ENCODE measurements around the gene TJAP1. TPM values are rescaled to one million over a fixed set of nuclear protein-coding genes. Genes with fewer than 3 reads are reported as not detected.

TJAP1 gene
- total and polyA plus RNA-seq, 4 experiments from 2014 or later: 7.3 to 54.4 (median 32.1) TPM

- POLR2A ChIA-PET (ENCODE audit: partially characterized antibody): no interaction called here
- no peaks in the 10 kb centered on the region for H3K36me3 ChIP-seq (ENCODE audit: insufficient read depth, low read length)
Measured at GRCh38 chr6:43488667-43489276, 11.4 kb downstream of the TJAP1 start.

GRCh38 chr6:43489277-43490072 is 12.1 kb downstream of the TJAP1 start:
- Histone ChIP-seq H3K4me1 (ENCODE audit: insufficient read depth, low read length) (peaks cover 15% of the 10 kb centered on the region), H3K36me3 (ENCODE audit: insufficient read depth, low read length) (no peaks in the 10 kb centered on the region), H3K4me3 (ENCODE audit: low read length in 2 of 2) (no peak overlapping the region), H3K27ac (ENCODE audit: low read depth, low read length) (no peak overlapping the region), H3K27me3 (ENCODE audit: insufficient read depth, low read length) (no peaks in the 10 kb centered on the region), H3K9me3 (ENCODE audit: control insufficient read depth in 1 of 2, low read length in 2 of 2) (no peaks in the 10 kb centered on the region)
- POLR2A ChIA-PET (ENCODE audit: partially characterized antibody): no interaction called here
- H3K27me3 Mint-ChIP-seq: no peaks in the 10 kb centered on the region
- H3K9me3 Mint-ChIP-seq: peaks cover 0 to 2% (median 0%) of the 10 kb centered on the region in 8 donors
- H3K36me3 Mint-ChIP-seq: peaks cover 4 to 22% of the 10 kb centered on the region in 2 donors
- CTCF ChIA-PET (ENCODE audit: partially characterized antibody): interaction anchor here (1.0 to 9.1 kb wide), 3 partner anchors 9 to 37 kb away, joined by 3 to 108 read pairs (median 3); no protein-coding TSS in a partner anchor
- no peak overlapping the region for H3K4me3 Mint-ChIP-seq
- H3K4me1 Mint-ChIP-seq: peaks cover 17 to 39% (median 21%) of the 10 kb centered on the region in 4 donors
- peak overlapping the region in 3 of 7 donors; percentile 22 to 68 (median 60) for H3K27ac Mint-ChIP-seq
- DNase-seq: no peak
- intact Hi-C loops (cut with micrococcal nuclease): loop anchor here (1.0 kb wide), 1 partner anchor 8 kb away; no protein-coding TSS in a partner anchor

More at GRCh38 chr6:43488667-43489276, 11.4 kb downstream of the TJAP1 start:
- Mint-ChIP-seq H3K27me3 (no peaks in the 10 kb centered on the region), H3K36me3 (peaks cover 4 to 20% of the 10 kb centered on the region in 2 donors), H3K4me3 (no peak overlapping the region), H3K9me3 (peaks cover 0 to 2% (median 0%) of the 10 kb centered on the region in 8 donors), H3K27ac (peak overlapping the region in 2 of 7 donors; percentile 17 to 68), H3K4me1 (peaks cover 10 to 33% (median 16%) of the 10 kb centered on the region in 4 donors)
- Histone ChIP-seq H3K27ac (ENCODE audit: low read depth, low read length) (no peak overlapping the region), H3K4me1 (ENCODE audit: insufficient read depth, low read length) (peaks cover 8% of the 10 kb centered on the region), H3K27me3 (ENCODE audit: insufficient read depth, low read length) (no peaks in the 10 kb centered on the region), H3K9me3 (ENCODE audit: control insufficient read depth in 1 of 2, low read length in 2 of 2) (no peaks in the 10 kb centered on the region), H3K4me3 (ENCODE audit: low read length in 2 of 2) (no peak overlapping the region)
- CTCF ChIA-PET (ENCODE audit: partially characterized antibody): interaction anchor here (1.0 to 9.1 kb wide), 3 partner anchors 9 to 36 kb away, joined by 3 to 108 read pairs (median 3); no protein-coding TSS in a partner anchor
- intact Hi-C loops (cut with micrococcal nuclease): no loop called here
- DNase-seq: no peak

DNA sequence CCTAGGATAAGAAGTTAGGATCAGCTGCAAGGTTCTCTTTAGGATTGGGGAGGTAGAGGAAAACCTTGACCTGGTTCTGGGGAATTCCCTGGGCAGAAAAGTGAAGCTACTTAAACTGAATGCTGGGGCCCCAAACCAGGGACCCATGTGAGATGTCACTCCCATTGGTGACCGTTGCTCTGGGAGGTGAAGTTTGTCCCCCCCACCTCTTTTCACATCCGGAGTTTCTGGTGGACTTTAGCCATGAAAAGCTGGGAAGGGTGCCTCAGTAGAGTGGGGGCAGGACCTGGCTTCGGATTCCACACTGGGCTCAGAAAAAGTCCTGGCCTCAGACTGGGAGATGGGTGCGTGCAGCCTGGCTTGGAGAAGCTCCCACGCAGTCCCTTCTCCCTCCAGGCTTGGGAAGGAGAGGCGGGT is 13.2 kb downstream of the TJAP1 start:
- Histone ChIP-seq H3K4me3 (ENCODE audit: low read length in 2 of 2) (no peak overlapping the region), H3K9me3 (ENCODE audit: control insufficient read depth in 1 of 2, low read length in 2 of 2) (no peaks in the 10 kb centered on the region), H3K4me1 (ENCODE audit: insufficient read depth, low read length) (peaks cover 25% of the 10 kb centered on the region), H3K36me3 (ENCODE audit: insufficient read depth, low read length) (no peaks in the 10 kb centered on the region), H3K27ac (ENCODE audit: low read depth, low read length) (no peak overlapping the region), H3K27me3 (ENCODE audit: insufficient read depth, low read length) (no peaks in the 10 kb centered on the region)
- Mint-ChIP-seq H3K9me3 (peaks cover 0 to 2% (median 0%) of the 10 kb centered on the region in 8 donors), H3K27me3 (no peaks in the 10 kb centered on the region), H3K27ac (peak overlapping the region in 1 of 7 donors; percentile 48), H3K4me3 (no peak overlapping the region), H3K36me3 (peaks cover 4 to 21% of the 10 kb centered on the region in 2 donors), H3K4me1 (peaks cover 25 to 40% (median 27%) of the 10 kb centered on the region in 4 donors)
- CTCF ChIA-PET (ENCODE audit: partially characterized antibody): interaction anchor here (0.6 to 9.1 kb wide), 2 partner anchors 14 to 83 kb away, joined by 3 to 108 read pairs; no protein-coding TSS in a partner anchor
- POLR2A ChIA-PET (ENCODE audit: partially characterized antibody): no interaction called here
- no peak for DNase-seq
- intact Hi-C loops (cut with micrococcal nuclease): loop anchor here (1.0 kb wide), 1 partner anchor 9 kb away; no protein-coding TSS in a partner anchor

DNA sequence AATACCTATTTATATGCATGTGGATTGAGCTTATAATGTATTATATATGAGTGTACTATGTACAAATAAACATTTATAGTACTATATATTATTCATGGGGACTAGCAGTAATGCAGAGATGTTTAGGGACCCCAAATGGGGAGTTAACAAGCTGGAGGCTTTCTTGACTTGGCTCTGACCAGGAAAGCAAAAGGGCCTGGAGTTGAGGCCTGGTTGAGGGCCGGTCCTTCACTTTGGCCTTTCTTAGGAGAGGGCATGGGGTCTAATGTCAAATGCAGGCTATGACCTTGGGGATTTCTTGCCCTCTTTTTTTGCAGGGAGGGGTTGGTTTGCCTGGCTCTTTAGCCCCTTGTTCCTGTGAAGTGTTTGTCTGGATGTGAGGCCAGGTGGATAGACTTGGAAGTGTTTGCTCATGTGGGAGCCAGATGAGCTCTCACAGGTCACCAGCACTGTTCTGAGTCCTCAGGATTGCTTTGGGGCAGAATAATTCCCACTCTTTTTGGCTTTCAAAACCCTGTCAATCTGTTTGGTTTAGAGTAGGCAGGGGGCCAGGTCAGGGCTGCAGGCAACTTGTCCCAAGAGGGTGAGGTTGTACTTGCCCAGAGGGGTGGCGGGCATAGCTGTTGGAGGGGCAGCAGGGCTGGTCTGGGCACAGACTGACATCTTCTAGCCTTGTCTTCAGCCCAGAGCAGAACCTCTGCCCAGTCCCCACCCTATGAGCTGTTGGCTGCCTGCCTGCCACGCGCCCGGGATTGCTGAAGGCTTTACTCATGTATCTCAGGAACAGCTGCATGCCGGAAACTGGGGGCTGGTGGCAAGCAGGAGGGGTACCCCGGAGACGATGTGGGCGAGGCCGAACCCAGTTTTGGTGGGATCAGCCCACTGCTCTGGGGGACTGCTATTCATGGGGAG is 14.6 kb downstream of the TJAP1 start:
- no peak overlapping the region for H3K4me3 ChIP-seq (ENCODE audit: low read length in 2 of 2)
- H3K9me3 Mint-ChIP-seq: peaks cover 0 to 2% (median 0%) of the 10 kb centered on the region in 8 donors
- H3K27me3 ChIP-seq (ENCODE audit: insufficient read depth, low read length): no peaks in the 10 kb centered on the region
- no peaks in the 10 kb centered on the region for H3K27me3 Mint-ChIP-seq
- H3K4me1 ChIP-seq (ENCODE audit: insufficient read depth, low read length): peaks cover 33% of the 10 kb centered on the region
- H3K27ac Mint-ChIP-seq: peak overlapping the region in 5 of 7 donors; percentile 6 to 60 (median 59)
- no peaks in the 10 kb centered on the region for H3K36me3 ChIP-seq (ENCODE audit: insufficient read depth, low read length)
- peak overlapping the region in 1 of 8 donors; percentile 50 for H3K4me3 Mint-ChIP-seq
- intact Hi-C loops (cut with micrococcal nuclease): no loop called here
- no peaks in the 10 kb centered on the region for H3K9me3 ChIP-seq (ENCODE audit: control insufficient read depth in 1 of 2, low read length in 2 of 2)
- ChIA-PET POLR2A (ENCODE audit: partially characterized antibody) (interaction anchor here (1.1 to 4.7 kb wide), 3 partner anchors 15 to 37 kb away, joined by 4 to 15 read pairs (median 5); partner anchors contain the start of genes DLK2, LRRC73 and TJAP1), CTCF (ENCODE audit: partially characterized antibody) (interaction anchor here (1.2 to 9.1 kb wide), 3 partner anchors 12 to 37 kb away, joined by 4 to 108 read pairs (median 30); partner anchors contain the start of gene DLK2)
- peaks cover 4 to 16% of the 10 kb centered on the region in 2 donors for H3K36me3 Mint-ChIP-seq
- H3K4me1 Mint-ChIP-seq: peaks cover 25 to 44% (median 33%) of the 10 kb centered on the region in 4 donors
- no peak for DNase-seq
- no peak overlapping the region for H3K27ac ChIP-seq (ENCODE audit: low read depth, low read length)

DNA sequence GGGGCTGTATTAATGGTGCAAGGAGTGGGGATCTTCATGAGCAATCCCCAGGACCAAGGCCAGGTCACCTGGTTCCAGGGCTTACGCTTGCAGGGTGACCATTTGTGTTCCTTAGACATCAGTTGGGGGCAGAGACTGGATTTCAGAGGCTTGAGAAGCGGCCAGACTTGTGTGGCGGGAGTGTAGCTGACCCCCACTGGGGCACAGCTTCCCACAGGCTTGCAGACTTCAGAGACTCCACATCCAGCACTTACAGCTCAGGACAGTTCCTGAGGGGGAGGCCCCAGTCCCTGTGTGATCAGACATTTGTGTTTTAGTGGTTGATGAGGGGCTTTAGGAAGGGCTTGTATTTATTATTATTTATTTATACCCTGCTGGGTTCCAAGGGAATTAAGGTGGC is 15.3 kb downstream of the TJAP1 start:
- no peaks in the 10 kb centered on the region for H3K27me3 Mint-ChIP-seq

GRCh38 chr6:43493230-43493629 is 15.9 kb downstream of the TJAP1 start:
- H3K9me3 ChIP-seq (ENCODE audit: control insufficient read depth in 1 of 2, low read length in 2 of 2): no peaks in the 10 kb centered on the region
- no peaks in the 10 kb centered on the region for H3K27me3 Mint-ChIP-seq
- DNase-seq: no peak
- H3K36me3 Mint-ChIP-seq: peaks cover 4 to 16% of the 10 kb centered on the region in 2 donors
- peak overlapping the region; percentile 11 to 83 (median 32) for H3K27ac Mint-ChIP-seq
- H3K4me3 ChIP-seq (ENCODE audit: low read length in 2 of 2): no peak overlapping the region
- CTCF ChIA-PET (ENCODE audit: partially characterized antibody): interaction anchor here (2.4 to 9.1 kb wide), 3 partner anchors 11 to 132 kb away, joined by 7 to 108 read pairs (median 30); partner anchors contain the start of gene DLK2
- H3K4me1 ChIP-seq (ENCODE audit: insufficient read depth, low read length): peaks cover 33% of the 10 kb centered on the region
- H3K27me3 ChIP-seq (ENCODE audit: insufficient read depth, low read length): no peaks in the 10 kb centered on the region
- no peak overlapping the region for H3K4me3 Mint-ChIP-seq
- intact Hi-C loops (cut with micrococcal nuclease): no loop called here
- H3K4me1 Mint-ChIP-seq: peaks cover 25 to 42% (median 31%) of the 10 kb centered on the region in 4 donors
- no peak overlapping the region for H3K27ac ChIP-seq (ENCODE audit: low read depth, low read length)
- POLR2A ChIA-PET (ENCODE audit: partially characterized antibody): interaction anchor here (1.1 to 4.7 kb wide), 3 partner anchors 15 to 38 kb away, joined by 4 to 33 read pairs (median 15); partner anchors contain the start of genes DLK2, LRRC73 and TJAP1
- H3K9me3 Mint-ChIP-seq: peaks cover 0 to 2% (median 0%) of the 10 kb centered on the region in 8 donors
- peaks cover 2% of the 10 kb centered on the region for H3K36me3 ChIP-seq (ENCODE audit: insufficient read depth, low read length)

More for the DNA sequence above, 15.3 kb downstream of the TJAP1 start:
- no peak overlapping the region for H3K4me3 ChIP-seq (ENCODE audit: low read length in 2 of 2)
- ChIA-PET CTCF (ENCODE audit: partially characterized antibody) (interaction anchor here (5.0 to 9.1 kb wide), 2 partner anchors 12 to 37 kb away, joined by 30 to 108 read pairs; partner anchors contain the start of gene DLK2), POLR2A (ENCODE audit: partially characterized antibody) (interaction anchor here (1.1 to 4.7 kb wide), 4 partner anchors 15 to 38 kb away, joined by 4 to 33 read pairs (median 10); partner anchors contain the start of genes DLK2, LRRC73 and TJAP1)
- no peak overlapping the region for H3K27ac ChIP-seq (ENCODE audit: low read depth, low read length)
- Mint-ChIP-seq H3K4me3 (peak overlapping the region in 1 of 8 donors; percentile 50), H3K9me3 (peaks cover 0 to 2% (median 0%) of the 10 kb centered on the region in 8 donors), H3K36me3 (peaks cover 4 to 16% of the 10 kb centered on the region in 2 donors), H3K27ac (peak overlapping the region in 6 of 7 donors; percentile 19 to 60 (median 58)), H3K4me1 (peaks cover 25 to 42% (median 31%) of the 10 kb centered on the region in 4 donors)
- intact Hi-C loops (cut with micrococcal nuclease): no loop called here
- H3K36me3 ChIP-seq (ENCODE audit: insufficient read depth, low read length): no peaks in the 10 kb centered on the region
- no peak for DNase-seq
- peaks cover 33% of the 10 kb centered on the region for H3K4me1 ChIP-seq (ENCODE audit: insufficient read depth, low read length)
- no peaks in the 10 kb centered on the region for H3K9me3 ChIP-seq (ENCODE audit: control insufficient read depth in 1 of 2, low read length in 2 of 2)
- no peaks in the 10 kb centered on the region for H3K27me3 ChIP-seq (ENCODE audit: insufficient read depth, low read length)

Data from CD4-positive, alpha-beta memory T cell (primary cell).